HG03108 (cell line): ENCODE measurements around the gene PALLD.
"Not testable (repeated sequence)": the region's sequence is repeated elsewhere in the genome, so short reads cannot be mapped to it uniquely, and the experiment has no call there.

ENCODE experiments used
- ATAC-seq: cut with Tn5 transposase; IDR thresholded peaks from one replicate; pipeline ENCODE4 v1.9.1; 2021; ENCODE audit warnings: moderate library complexity; ENCODE audit not compliant: unreplicated experiment

Gene PALLD

DNA sequence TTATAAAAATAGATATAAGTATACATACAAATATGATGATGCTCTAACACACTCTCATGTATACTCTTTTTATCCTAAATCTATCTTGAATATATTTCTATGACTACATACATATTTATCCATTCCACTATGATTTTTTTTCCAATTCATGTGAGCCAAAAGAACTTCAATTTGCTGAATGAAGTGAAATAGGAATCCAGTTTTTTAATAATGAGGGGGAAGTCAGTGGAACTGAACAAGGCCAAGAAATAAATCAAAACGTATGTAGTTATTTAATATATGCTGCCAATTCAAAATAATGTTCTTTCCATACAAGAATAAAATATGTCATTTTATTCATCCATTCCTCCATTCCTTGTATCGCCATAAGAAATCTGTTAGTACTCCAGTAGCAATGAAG is 6.1 kb upstream of the PALLD start:
- ATAC-seq: no peak

DNA sequence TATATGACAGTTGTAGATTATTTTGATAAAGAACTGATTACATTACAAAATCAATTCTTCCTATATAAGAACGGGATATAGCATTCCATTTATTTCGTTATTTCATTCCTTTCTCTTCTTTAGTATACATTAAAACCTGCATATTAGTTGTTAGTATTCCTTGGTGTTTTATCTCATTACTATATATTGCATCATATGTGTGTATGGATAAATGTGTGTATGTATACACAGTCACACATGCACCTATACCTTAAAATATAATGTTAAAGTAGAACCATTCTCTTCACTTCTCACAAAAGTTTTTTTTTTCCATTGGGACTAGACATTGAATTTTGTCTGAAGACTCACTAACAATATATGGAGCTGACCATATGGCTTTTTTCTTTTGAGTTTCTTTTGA is 5.3 kb upstream of the PALLD start:
- no peak for ATAC-seq

DNA sequence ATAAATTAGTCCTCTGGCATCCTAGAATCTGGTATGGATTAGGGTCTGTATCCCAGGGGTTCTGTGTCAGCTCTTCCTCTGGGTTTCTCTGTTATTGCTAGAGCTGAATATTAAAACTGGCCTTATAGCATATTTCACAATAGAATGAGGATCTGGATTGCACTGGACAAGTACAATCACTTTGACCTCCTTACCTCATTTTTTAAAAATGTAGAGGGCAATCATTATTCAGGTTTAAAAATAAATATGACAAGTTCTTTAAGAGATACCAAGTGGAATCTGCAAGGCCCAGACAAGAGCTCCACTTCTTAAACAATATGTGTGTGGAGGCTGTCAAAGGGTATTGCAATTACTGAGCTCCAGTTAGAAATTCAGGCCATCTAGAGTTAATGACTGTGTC is 1.4 kb downstream of the PALLD start:
- ATAC-seq: no peak

- no peak for ATAC-seq
These were observed 2.4 kb downstream of the PALLD start for GRCh38 chr4:168499241-168499640.

- ATAC-seq: no peak
These were observed 4.6 kb downstream of the PALLD start for GRCh38 chr4:168501407-168501806.

GRCh38 chr4:168502861-168503260 is 6.0 kb downstream of the PALLD start:
- no peak for ATAC-seq

GRCh38 chr4:168503652-168504362 is 7.0 kb downstream of the PALLD start:
- no peak for ATAC-seq

- no peak for ATAC-seq
These were observed 7.7 kb downstream of the PALLD start for GRCh38 chr4:168504526-168504925.

GRCh38 chr4:168506014-168506413 is 9.2 kb downstream of the PALLD start:
- no peak for ATAC-seq

DNA sequence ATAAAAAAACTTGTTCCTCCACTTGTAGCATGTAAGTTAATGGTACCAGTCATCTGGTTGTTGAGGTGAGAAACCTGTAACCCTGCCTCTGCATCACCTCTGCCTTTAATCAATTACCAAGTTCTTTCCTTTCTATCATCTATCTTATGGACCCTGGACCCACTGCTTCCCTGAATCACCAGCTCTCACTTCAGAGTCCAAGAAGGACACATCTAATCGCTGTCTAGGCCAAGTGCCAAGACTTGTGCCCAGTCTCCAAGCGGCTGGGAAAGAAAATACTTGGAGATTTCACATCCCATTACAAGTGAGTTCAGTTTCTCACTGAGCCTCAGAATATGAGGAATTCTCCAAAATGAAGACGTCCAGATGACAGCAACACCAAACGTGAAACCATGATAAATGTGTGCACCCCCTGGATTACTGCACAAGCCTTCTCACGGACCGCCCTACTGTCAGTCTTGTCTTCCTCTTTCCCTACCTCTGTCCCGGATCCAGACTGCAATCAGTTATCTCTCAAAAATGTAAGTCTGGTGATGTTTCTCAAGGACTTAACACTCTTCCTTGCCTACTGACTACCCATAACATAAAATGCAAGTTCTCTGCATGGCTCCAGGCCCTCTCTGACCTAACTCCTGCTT is 10.4 kb downstream of the PALLD start:
- ATAC-seq: no peak

GRCh38 chr4:168508683-168509082 is 11.8 kb downstream of the PALLD start:
- ATAC-seq: no peak

GRCh38 chr4:168509786-168510185 is 12.9 kb downstream of the PALLD start:
- no peak for ATAC-seq

DNA sequence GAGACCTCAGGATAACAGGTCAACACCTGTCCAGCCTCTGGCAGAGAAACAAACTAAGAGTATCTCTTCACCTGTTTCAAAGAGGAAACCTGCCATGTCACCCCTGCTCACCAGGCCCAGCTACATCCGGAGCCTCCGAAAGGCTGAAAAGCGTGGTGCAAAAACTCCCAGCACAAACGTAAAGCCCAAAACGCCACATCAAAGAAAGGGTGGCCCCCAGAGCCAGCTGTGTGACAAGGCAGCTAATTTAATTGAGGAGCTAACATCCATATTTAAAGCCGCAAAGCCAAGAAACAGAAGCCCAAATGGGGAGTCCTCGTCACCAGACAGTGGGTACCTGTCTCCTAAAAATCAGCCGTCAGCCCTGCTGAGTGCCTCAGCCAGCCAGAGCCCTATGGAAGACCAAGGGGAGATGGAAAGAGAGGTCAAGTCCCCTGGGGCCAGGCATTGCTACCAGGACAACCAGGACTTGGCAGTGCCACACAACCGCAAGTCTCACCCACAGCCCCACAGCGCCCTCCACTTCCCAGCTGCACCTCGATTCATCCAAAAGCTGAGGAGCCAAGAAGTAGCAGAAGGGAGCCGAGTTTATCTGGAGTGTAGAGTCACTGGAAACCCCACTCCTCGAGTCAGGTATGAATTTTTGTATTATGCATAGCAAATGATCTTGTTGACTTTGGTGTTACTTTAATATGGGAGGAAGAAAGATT is 15.1 kb downstream of the PALLD start:
- ATAC-seq: no peak

- not testable (repeated sequence) for ATAC-seq
These were observed 17.0 kb downstream of the PALLD start for GRCh38 chr4:168513826-168514225.

DNA sequence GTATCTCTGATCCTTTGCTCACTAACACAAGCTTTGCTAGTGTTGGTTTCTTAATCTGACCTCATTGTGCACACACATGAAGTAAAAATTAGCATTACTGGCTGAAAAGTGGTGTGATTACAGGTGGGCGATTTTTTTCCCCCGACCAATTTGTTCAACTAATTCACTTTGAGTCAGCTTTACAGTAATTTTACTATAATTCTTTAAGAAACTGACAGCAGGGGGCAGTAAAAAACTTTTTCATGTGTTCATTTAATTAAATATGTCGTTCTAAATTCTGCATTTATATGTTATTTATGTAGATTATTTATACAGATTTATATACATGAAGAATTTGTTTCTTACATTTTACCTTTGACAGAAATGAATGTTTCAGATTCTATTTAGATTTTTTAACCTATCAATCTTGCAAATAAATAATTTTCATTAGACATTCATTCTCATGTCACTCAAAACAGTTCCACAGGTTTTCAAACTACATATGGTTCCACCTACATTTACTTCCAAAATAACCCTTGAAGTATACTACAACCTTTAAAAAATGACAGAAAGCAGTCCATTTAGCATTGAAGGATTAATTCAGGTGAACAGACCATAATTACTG is 17.5 kb downstream of the PALLD start:
- ATAC-seq: no peak

DNA sequence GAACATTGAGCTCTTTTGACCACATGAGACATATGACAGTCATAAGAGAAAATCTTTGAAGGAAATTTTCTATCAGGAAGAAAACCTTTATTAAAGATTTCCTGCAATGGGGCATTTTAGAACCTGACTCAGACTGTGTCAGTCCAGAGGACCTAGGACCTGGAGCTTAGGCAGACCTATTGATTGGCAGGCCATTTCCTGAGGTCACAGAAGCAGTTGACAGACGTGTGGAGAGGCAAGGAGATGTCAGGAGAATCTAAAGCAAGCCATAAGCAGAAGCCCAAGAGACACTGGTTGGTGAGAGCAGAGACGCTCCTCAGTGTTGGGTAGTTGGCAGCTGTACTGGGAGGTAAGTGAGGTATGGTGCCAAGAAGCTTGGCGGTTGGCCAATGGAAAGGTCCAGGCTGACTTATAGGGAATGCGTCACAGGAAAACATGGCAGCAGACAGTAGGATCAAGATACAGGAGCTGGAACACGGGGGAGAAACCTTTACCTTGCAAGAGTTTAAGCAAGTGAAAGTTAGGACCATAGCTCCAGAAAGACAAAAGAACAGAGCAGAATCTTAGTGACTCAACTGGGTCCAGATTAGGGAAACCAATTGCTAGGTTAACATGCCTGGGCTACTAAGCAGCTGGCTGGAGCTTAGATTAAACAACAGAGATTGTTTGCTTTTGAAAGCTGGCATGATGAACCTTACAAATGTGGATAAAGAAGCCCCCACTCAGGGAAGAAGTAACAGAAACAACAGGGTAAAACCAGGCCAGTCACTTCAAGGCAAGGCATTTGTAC is 18.6 kb downstream of the PALLD start:
- ATAC-seq: no peak

DNA sequence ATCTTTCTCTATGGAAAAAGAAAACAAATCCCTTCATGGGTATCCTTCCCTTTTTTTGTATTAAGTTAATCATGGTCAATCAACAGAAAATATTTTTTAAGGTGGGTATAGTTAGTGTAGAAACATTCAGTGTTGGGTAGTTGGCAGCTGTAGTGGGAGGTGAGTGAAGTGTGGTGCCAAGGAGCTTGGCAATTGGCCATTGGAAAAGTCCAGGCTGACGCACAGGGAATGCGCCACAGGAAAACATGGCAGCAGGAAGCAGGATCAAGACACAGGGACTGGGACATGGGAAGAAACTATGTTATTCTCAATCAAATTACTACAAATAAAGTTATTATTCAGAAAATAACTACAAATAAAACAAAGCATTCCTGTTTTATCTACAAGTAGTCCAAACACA is 20.0 kb downstream of the PALLD start:
- no peak for ATAC-seq

DNA sequence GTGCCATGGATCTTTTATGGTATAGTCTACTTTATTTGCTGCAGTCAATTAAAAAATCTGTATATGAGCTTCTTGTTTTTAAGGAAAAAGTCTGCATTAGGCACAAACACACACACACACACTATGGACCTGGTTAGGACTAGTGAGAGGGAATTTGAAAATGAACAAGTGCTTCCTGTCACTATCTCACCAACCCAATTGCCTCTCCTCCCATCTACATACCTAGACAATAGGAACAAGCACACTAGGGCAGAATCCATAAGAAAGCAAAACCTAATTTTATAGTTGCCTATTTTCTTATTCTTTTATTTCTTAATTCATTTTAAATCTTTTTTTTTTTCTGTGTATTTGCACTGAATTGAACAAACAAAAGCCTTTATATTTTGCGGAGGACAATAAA is 22.7 kb downstream of the PALLD start:
- no peak for ATAC-seq

GRCh38 chr4:168521721-168522120 is 24.9 kb downstream of the PALLD start:
- ATAC-seq: no peak

- ATAC-seq: no peak
These were observed 25.5 kb downstream of the PALLD start for GRCh38 chr4:168522356-168522755.
